ENCODE measurements around the gene HDAC1. TPM values are rescaled to one million over a fixed set of nuclear protein-coding genes. Genes with fewer than 3 reads are reported as not detected.
A peak's percentile ranks its signal among the peaks of the same experiment; 100 is the strongest.

HDAC1 gene
- total RNA-seq, 2 experiments from 2014 or later, result 259 to 263 TPM

- H3K27ac ChIP-seq (ENCODE audit: low read depth, low read length, poor library complexity, severe bottlenecking), result peak overlapping the region; percentile 64
- H3K36me3 ChIP-seq (ENCODE audit: insufficient read depth, low read length), result peaks cover 57% of the 10 kb centered on the region
- CTCF ChIA-PET (ENCODE audit: unreplicated experiment), result no interaction called here
- H4K20me1 ChIP-seq (ENCODE audit: insufficient read depth, low read length), result peaks cover 10% of the 10 kb centered on the region
- H3K9me3 ChIP-seq (ENCODE audit: low read length), result no peaks in the 10 kb centered on the region
- POLR2A ChIA-PET, result interaction anchor here (1.2 to 4.4 kb wide), 3 partner anchors 13 to 86 kb away, joined by 3 to 23 read pairs (median 4); no protein-coding TSS in a partner anchor
- intact Hi-C loops (cut with micrococcal nuclease; ENCODE audit: unreplicated experiment), result no loop called here
- peaks cover 27% of the 10 kb centered on the region for H3K79me2 ChIP-seq (ENCODE audit: insufficient read depth, low read depth, low read length)
- H3K4me3 ChIP-seq (ENCODE audit: low read depth, low read length, poor library complexity, severe bottlenecking), result peak overlapping the region; percentile 85
- TF ChIP-seq CTCF (conservative IDR thresholded peaks at IDR 0.05; ENCODE audit: low read length) (no peak), EZH2phosphoT487 (IDR thresholded peaks at IDR 0.05; ENCODE audit: borderline replicate concordance, low read depth, low read length) (no peak)
- no peaks in the 10 kb centered on the region for H3K9me2 ChIP-seq (ENCODE audit: insufficient read depth, low read length)
- DNase-seq (ENCODE audit: low spot score), result peak; percentile 48
- no peak overlapping the region for H2AFZ ChIP-seq (ENCODE audit: low read length)
- H3K4me1 ChIP-seq (ENCODE audit: insufficient read depth, low read length, poor library complexity, severe bottlenecking), result peaks cover 50% of the 10 kb centered on the region
- H3K4me2 ChIP-seq (ENCODE audit: low read length), result peak overlapping the region; percentile 99
- no TSS peak for BruUV-seq (replicated peaks)
Measured at GRCh38 chr1:32334274-32334861, 42.5 kb downstream of the HDAC1 start.

- no peaks in the 10 kb centered on the region for H3K9me3 ChIP-seq (ENCODE audit: low read length)
- peaks cover 27% of the 10 kb centered on the region for H3K79me2 ChIP-seq (ENCODE audit: insufficient read depth, low read depth, low read length)
- ChIA-PET POLR2A (interaction anchor here (0.5 to 1.3 kb wide), 5 partner anchors 13 to 550 kb away, joined by 3 to 8 read pairs (median 3); no protein-coding TSS in a partner anchor), CTCF (ENCODE audit: unreplicated experiment) (no interaction called here)
- H3K4me3 ChIP-seq (ENCODE audit: low read depth, low read length, poor library complexity, severe bottlenecking), result peak overlapping the region; percentile 85
- intact Hi-C loops (cut with micrococcal nuclease; ENCODE audit: unreplicated experiment), result loop anchor here (1.0 to 5.0 kb wide), 4 partner anchors 43 to 482 kb away; partner anchors contain the start of genes HDAC1, S100PBP and YARS1
- peak; percentile 80 for DNase-seq (ENCODE audit: low spot score)
- BruUV-seq (replicated peaks), result no TSS peak
- H3K4me1 ChIP-seq (ENCODE audit: insufficient read depth, low read length, poor library complexity, severe bottlenecking), result peaks cover 50% of the 10 kb centered on the region
- peak overlapping the region; percentile 64 for H3K27ac ChIP-seq (ENCODE audit: low read depth, low read length, poor library complexity, severe bottlenecking)
- no peak for TF ChIP-seq EZH2phosphoT487 (IDR thresholded peaks at IDR 0.05; ENCODE audit: borderline replicate concordance, low read depth, low read length)
- TF ChIP-seq CTCF (conservative IDR thresholded peaks at IDR 0.05; ENCODE audit: low read length), result peak; percentile 80
- H4K20me1 ChIP-seq (ENCODE audit: insufficient read depth, low read length), result peaks cover 10% of the 10 kb centered on the region
- H3K36me3 ChIP-seq (ENCODE audit: insufficient read depth, low read length), result peaks cover 50% of the 10 kb centered on the region
- no peak overlapping the region for H2AFZ ChIP-seq (ENCODE audit: low read length)
- H3K4me2 ChIP-seq (ENCODE audit: low read length), result peak overlapping the region; percentile 99
- H3K9me2 ChIP-seq (ENCODE audit: insufficient read depth, low read length), result no peaks in the 10 kb centered on the region
Measured at GRCh38 chr1:32334864-32335534, 43.1 kb downstream of the HDAC1 start.

GRCh38 chr1:32335535-32335789, 43.6 kb downstream of the HDAC1 start:
- H3K4me2 ChIP-seq (ENCODE audit: low read length), result peak overlapping the region; percentile 99
- H3K4me1 ChIP-seq (ENCODE audit: insufficient read depth, low read length, poor library complexity, severe bottlenecking), result peaks cover 50% of the 10 kb centered on the region
- H3K9me3 ChIP-seq (ENCODE audit: low read length), result no peaks in the 10 kb centered on the region
- peak overlapping the region; percentile 85 for H3K4me3 ChIP-seq (ENCODE audit: low read depth, low read length, poor library complexity, severe bottlenecking)
- H3K79me2 ChIP-seq (ENCODE audit: insufficient read depth, low read depth, low read length), result peaks cover 27% of the 10 kb centered on the region
- no peak overlapping the region for H2AFZ ChIP-seq (ENCODE audit: low read length)
- H3K36me3 ChIP-seq (ENCODE audit: insufficient read depth, low read length), result peaks cover 46% of the 10 kb centered on the region
- intact Hi-C loops (cut with micrococcal nuclease; ENCODE audit: unreplicated experiment), result loop anchor here (1.0 to 5.0 kb wide), 4 partner anchors 43 to 482 kb away; partner anchors contain the start of genes HDAC1, S100PBP and YARS1
- POLR2A ChIA-PET, result interaction anchor here (0.5 to 1.6 kb wide), 8 partner anchors 13 to 550 kb away, joined by 3 to 8 read pairs (median 4); no protein-coding TSS in a partner anchor
- no peaks in the 10 kb centered on the region for H3K9me2 ChIP-seq (ENCODE audit: insufficient read depth, low read length)
- no TSS peak for BruUV-seq (replicated peaks)
- no peak for TF ChIP-seq CTCF (conservative IDR thresholded peaks at IDR 0.05; ENCODE audit: low read length)
- no peak for TF ChIP-seq EZH2phosphoT487 (IDR thresholded peaks at IDR 0.05; ENCODE audit: borderline replicate concordance, low read depth, low read length)
- no peak for DNase-seq (ENCODE audit: low spot score)
- H3K27ac ChIP-seq (ENCODE audit: low read depth, low read length, poor library complexity, severe bottlenecking), result peak overlapping the region; percentile 64
- peaks cover 10% of the 10 kb centered on the region for H4K20me1 ChIP-seq (ENCODE audit: insufficient read depth, low read length)
- CTCF ChIA-PET (ENCODE audit: unreplicated experiment), result no interaction called here
